ENCODE data around the gene C11orf24.

DNA sequence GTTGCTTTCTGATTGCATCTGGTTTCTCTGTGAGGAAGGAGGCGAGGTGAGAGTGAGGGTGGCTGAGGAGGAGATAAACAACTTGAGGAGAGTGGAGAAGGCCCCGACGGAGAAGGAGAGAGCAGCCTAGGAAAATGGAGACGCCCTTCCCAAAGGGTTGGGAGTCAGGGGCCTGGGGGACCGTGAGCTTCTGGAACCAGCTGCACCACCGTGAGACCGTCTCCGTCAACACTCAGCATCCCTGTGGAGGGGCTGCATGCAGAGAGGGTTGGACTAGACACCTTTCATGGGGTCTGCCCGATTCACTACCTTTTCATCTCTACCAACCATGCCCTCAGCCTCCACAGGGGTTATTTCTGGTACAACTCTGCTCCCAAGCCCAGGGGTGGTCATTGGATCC lies 45.4 kb downstream of the C11orf24 start:
- TF ChIP-seq, protein P1, sequence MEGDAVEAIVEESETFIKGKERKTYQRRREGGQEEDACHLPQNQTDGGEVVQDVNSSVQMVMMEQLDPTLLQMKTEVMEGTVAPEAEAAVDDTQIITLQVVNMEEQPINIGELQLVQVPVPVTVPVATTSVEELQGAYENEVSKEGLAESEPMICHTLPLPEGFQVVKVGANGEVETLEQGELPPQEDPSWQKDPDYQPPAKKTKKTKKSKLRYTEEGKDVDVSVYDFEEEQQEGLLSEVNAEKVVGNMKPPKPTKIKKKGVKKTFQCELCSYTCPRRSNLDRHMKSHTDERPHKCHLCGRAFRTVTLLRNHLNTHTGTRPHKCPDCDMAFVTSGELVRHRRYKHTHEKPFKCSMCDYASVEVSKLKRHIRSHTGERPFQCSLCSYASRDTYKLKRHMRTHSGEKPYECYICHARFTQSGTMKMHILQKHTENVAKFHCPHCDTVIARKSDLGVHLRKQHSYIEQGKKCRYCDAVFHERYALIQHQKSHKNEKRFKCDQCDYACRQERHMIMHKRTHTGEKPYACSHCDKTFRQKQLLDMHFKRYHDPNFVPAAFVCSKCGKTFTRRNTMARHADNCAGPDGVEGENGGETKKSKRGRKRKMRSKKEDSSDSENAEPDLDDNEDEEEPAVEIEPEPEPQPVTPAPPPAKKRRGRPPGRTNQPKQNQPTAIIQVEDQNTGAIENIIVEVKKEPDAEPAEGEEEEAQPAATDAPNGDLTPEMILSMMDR (conservative IDR thresholded peaks at IDR 0.05; ENCODE audit: low read length), result no peak
- no peak for TF ChIP-seq EZH2phosphoT487 (IDR thresholded peaks at IDR 0.05; ENCODE audit: borderline replicate concordance)

Data from Loucy (cell line).